ENCODE measurements around the gene TBX2.
"Not testable (repeated sequence)": the region's sequence is repeated elsewhere in the genome, so short reads cannot be mapped to it uniquely, and the experiment has no call there.

The TBX2 gene

DNA sequence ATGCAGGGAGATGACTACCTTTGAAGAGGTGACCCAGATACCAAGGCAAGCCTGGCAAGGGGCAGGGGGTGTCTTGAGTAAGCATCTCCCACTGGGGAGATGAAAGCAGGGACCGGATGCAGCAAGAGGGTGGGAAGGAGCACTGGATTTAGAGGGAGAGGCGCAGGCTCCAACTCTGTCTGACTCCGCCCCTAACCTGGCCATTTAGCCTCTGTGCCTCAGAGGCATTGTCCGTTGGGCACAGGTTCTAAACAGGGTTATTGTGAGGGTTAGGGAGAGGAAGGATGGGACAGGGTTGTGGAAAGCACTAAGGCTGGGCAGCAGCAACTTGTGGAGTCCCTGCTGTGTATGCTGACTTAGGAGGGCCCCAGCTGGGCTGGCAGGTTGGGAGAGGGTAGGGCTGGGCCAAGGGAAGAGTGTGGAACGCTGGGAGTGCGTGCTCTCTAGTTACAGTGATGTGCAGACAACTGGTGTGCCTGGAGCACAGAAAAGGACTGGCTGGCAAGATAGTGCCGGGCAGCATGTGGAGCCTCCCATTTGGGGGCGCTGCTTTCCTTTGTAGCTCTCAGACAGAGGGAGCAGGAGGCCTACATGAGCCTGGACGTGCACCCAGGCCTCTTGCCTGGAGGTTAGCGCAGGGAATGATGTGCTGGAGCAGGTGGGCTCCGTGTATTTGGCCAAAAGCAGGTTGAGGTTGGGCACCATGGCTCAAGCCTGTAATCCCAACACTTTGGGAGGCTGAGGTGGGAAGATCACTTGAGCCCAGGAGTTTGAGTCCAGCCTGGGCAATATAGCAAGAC lies 26.2 kb downstream of the TBX2 start:
- no peaks in the 10 kb centered on the region for H3K9me3 ChIP-seq (ENCODE audit: control insufficient read depth in 2 of 2, low read length in 2 of 2)
- no peaks in the 10 kb centered on the region for H3K4me1 ChIP-seq (ENCODE audit: control insufficient read depth, insufficient read depth, low read length)
- H3K4me3 ChIP-seq (ENCODE audit: low read length in 2 of 2), result no peak overlapping the region
- no peak overlapping the region for H3K27ac ChIP-seq (ENCODE audit: low read length)
- no peaks in the 10 kb centered on the region for H3K36me3 ChIP-seq (ENCODE audit: control insufficient read depth in 2 of 2, insufficient read depth in 2 of 2, low read length in 2 of 2)
- peaks cover 19 to 27% of the 10 kb centered on the region in 2 donors for H3K27me3 ChIP-seq (ENCODE audit: control insufficient read depth in 1 of 2, insufficient read depth in 2 of 2, low read length in 2 of 2)
- no peak overlapping the region for H3K9ac ChIP-seq (ENCODE audit: low read length in 2 of 2)

DNA sequence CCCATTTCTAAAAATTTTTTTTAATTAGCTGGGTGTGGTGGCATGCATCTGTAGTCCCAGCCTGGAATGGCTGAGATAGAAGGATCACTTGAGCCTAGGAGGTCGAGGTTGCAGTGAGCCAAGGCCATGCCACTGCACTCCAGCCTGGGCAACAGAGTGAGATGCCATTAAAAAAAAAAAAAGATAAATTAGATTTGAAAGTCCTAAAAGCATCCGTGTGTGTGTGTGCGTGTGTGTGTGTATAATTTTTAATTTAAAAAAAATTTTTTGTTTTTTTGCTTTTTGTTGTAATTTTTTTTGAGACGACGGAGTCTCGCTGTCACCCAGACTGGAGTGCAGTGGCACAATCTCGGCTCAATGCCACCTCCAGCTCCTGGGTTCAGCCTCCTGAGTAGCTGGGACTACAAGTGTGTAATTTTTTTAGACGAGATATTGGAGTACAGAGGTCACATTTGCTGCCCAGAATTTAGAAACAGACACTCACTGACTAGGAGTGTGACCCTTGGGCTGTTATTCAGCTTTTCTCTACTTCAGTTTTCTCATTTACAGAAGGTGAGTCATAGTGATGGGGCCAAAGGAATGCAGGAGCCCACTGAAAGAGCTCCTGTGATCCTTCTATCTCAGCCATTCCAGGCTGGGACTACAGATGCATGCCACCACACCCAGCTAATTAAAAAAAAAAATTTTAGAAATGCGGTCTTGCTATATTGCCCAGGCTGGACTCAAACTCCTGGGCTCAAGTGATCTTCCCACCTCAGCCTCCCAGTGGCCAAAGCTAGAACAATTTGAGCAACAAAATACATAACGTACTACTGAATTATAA lies 27.1 kb downstream of the TBX2 start:
- Histone ChIP-seq H3K36me3 (ENCODE audit: control insufficient read depth in 2 of 2, insufficient read depth in 2 of 2, low read length in 2 of 2) (no peaks in the 10 kb centered on the region), H3K4me3 (ENCODE audit: low read length in 2 of 2) (no peak overlapping the region)

DNA sequence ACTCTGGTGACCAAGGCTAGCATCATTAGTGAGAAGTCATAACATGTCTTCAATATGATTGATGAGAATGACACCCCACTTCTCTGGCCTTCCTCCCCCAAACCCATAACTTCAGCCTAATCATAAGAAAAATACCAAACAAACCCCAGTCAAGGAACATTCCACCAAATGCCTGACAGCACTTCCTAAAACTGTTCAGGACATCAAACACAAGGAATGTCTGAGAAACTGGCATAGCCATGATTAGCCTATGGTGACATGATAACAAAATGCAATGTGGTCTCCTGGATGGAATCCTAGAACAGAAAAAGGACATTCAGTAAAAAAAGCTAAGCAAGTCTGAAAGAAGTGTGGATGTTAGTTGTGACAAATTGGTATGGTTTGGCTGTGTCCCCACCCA lies 27.9 kb downstream of the TBX2 start:
- H3K9ac ChIP-seq (ENCODE audit: low read length in 2 of 2), result no peak overlapping the region
- H3K9me3 ChIP-seq (ENCODE audit: control insufficient read depth in 2 of 2, low read length in 2 of 2), result no peaks in the 10 kb centered on the region
- no peak overlapping the region for H3K4me3 ChIP-seq (ENCODE audit: low read length in 2 of 2)
- H3K36me3 ChIP-seq (ENCODE audit: control insufficient read depth in 2 of 2, insufficient read depth in 2 of 2, low read length in 2 of 2), result no peaks in the 10 kb centered on the region
- no peaks in the 10 kb centered on the region for H3K4me1 ChIP-seq (ENCODE audit: control insufficient read depth, insufficient read depth, low read length)
- H3K27me3 ChIP-seq (ENCODE audit: control insufficient read depth in 1 of 2, insufficient read depth in 2 of 2, low read length in 2 of 2), result peaks cover 13 to 21% of the 10 kb centered on the region in 2 donors
- no peak overlapping the region for H3K27ac ChIP-seq (ENCODE audit: low read length)

More for the DNA sequence above, 27.1 kb downstream of the TBX2 start:
- Histone ChIP-seq H3K4me1 (ENCODE audit: control insufficient read depth, insufficient read depth, low read length) (no peaks in the 10 kb centered on the region), H3K9ac (ENCODE audit: low read length in 2 of 2) (no peak overlapping the region), H3K27me3 (ENCODE audit: control insufficient read depth in 1 of 2, insufficient read depth in 2 of 2, low read length in 2 of 2) (peaks cover 13 to 23% of the 10 kb centered on the region in 2 donors), H3K9me3 (ENCODE audit: control insufficient read depth in 2 of 2, low read length in 2 of 2) (no peaks in the 10 kb centered on the region), H3K27ac (ENCODE audit: low read length) (no peak overlapping the region)

DNA sequence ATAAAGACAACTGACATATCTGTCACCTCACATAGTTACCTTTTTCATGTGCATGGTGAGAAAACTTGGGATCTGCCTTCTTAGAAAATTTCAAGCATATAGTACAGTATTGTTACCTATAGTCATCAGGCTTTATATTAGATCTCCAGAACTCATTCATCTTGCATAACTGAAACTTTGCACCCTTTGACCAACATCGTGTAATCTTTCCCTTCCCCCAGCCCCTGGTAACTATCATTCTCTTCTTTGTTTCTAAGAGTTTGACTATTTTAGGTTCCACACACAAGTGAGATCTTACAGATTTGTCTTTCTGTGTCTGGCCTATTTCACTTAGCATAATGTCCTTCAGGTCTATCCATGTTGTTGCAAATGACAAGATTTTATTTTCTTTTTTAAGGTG lies 29.6 kb downstream of the TBX2 start:
- Histone ChIP-seq H3K27ac (ENCODE audit: low read length) (no peak overlapping the region), H3K9me3 (ENCODE audit: control insufficient read depth in 2 of 2, low read length in 2 of 2) (no peaks in the 10 kb centered on the region), H3K27me3 (ENCODE audit: control insufficient read depth in 1 of 2, insufficient read depth in 2 of 2, low read length in 2 of 2) (peaks cover 10 to 12% of the 10 kb centered on the region in 2 donors), H3K9ac (ENCODE audit: low read length in 2 of 2) (no peak overlapping the region), H3K4me3 (ENCODE audit: low read length in 2 of 2) (no peak overlapping the region), H3K36me3 (ENCODE audit: control insufficient read depth in 2 of 2, insufficient read depth in 2 of 2, low read length in 2 of 2) (no peaks in the 10 kb centered on the region), H3K4me1 (ENCODE audit: control insufficient read depth, insufficient read depth, low read length) (no peaks in the 10 kb centered on the region)

DNA sequence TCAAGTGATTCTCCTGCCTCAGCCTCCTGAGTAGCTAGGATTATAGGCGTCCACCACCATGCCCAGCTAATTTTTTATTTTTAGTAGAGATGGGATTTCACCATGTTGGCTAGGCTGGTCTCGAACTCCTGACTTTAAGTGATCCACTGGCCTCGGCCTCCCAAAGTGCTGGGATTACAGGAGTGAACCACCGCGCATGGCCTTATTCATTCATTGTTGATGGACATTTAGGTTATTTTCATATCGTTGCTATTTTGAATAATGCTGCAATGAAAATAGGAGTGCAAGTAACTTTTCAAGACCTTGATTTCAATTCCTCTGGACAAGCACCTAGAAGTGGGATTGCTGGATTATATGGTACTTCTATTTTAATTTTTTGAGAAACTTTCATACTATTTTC lies 30.2 kb downstream of the TBX2 start:
- H3K27ac ChIP-seq (ENCODE audit: low read length); H3K9ac ChIP-seq (ENCODE audit: low read length in 2 of 2); H3K4me1 ChIP-seq (ENCODE audit: control insufficient read depth, insufficient read depth, low read length); H3K36me3 ChIP-seq (ENCODE audit: control insufficient read depth in 2 of 2, insufficient read depth in 2 of 2, low read length in 2 of 2); H3K9me3 ChIP-seq (ENCODE audit: control insufficient read depth in 2 of 2, low read length in 2 of 2); H3K27me3 ChIP-seq (ENCODE audit: control insufficient read depth in 1 of 2, insufficient read depth in 2 of 2, low read length in 2 of 2); H3K4me3 ChIP-seq (ENCODE audit: low read length in 2 of 2): not testable (repeated sequence)

DNA sequence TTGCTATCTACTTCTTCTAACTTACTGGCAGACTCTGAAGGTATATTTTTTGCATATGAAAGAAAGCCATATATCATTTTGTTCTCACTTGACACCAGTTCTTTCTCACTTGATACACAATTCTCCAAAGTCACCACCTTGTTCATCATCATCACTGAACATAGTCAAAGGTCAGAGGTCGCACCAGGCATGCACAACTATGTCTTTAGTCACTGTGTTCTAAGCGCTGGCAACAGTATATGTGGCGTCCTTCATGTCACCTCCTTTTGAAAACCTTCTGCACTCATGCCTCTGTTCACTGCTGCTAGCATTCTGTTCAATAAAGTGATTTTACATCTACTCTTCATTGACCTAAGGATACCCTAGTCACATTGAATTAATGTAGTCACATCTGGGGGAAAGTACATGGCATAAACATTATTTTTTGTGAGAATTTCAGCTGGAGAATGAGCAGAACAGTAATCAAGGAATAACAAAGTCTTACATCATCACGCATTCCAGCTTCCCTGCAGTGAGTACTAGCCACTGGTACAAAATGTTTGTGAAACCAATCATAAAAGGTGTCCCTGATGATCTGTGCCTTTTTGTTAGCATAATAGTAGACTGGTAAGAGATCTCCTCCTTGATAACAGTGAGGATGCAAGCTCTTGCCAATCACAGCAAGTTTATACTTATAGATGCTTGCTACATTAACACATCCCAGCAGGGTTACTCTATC lies 32.1 kb downstream of the TBX2 start:
- Histone ChIP-seq H3K27me3 (ENCODE audit: control insufficient read depth in 1 of 2, insufficient read depth in 2 of 2, low read length in 2 of 2) (peaks cover 0 to 4% of the 10 kb centered on the region in 2 donors), H3K9me3 (ENCODE audit: control insufficient read depth in 2 of 2, low read length in 2 of 2) (peaks cover 0 to 3% of the 10 kb centered on the region in 2 donors), H3K36me3 (ENCODE audit: control insufficient read depth in 2 of 2, insufficient read depth in 2 of 2, low read length in 2 of 2) (no peaks in the 10 kb centered on the region), H3K4me1 (ENCODE audit: control insufficient read depth, insufficient read depth, low read length) (no peaks in the 10 kb centered on the region), H3K27ac (ENCODE audit: low read length) (no peak overlapping the region), H3K4me3 (ENCODE audit: low read length in 2 of 2) (no peak overlapping the region), H3K9ac (ENCODE audit: low read length in 2 of 2) (no peak overlapping the region)

DNA sequence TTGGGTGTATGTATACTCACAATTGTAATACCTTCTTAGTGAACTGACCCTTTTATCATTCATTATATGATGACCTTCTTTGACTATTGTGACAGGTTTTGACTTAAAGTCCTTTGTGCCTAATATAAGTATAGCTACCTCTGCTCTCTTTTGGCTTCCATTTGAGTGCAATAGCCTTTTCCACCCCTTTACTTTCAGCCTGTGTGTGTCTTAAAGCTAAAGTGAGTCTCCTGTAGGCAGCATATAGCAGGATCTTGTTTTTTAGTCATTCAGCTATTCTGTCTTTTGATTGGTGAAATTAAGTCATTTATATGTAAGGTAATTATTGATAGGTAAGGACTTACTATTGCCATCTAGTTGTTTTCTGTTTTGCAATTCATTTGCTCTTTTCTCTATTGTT lies 36.6 kb downstream of the TBX2 start:
- Histone ChIP-seq H3K27me3 (ENCODE audit: control insufficient read depth in 1 of 2, insufficient read depth in 2 of 2, low read length in 2 of 2) (peaks cover 2 to 7% of the 10 kb centered on the region in 2 donors), H3K4me3 (ENCODE audit: low read length in 2 of 2) (no peak overlapping the region), H3K9ac (ENCODE audit: low read length in 2 of 2) (no peak overlapping the region), H3K27ac (ENCODE audit: low read length) (no peak overlapping the region), H3K36me3 (ENCODE audit: control insufficient read depth in 2 of 2, insufficient read depth in 2 of 2, low read length in 2 of 2) (no peaks in the 10 kb centered on the region), H3K9me3 (ENCODE audit: control insufficient read depth in 2 of 2, low read length in 2 of 2) (peaks cover 6 to 10% of the 10 kb centered on the region in 2 donors), H3K4me1 (ENCODE audit: control insufficient read depth, insufficient read depth, low read length) (no peaks in the 10 kb centered on the region)

DNA sequence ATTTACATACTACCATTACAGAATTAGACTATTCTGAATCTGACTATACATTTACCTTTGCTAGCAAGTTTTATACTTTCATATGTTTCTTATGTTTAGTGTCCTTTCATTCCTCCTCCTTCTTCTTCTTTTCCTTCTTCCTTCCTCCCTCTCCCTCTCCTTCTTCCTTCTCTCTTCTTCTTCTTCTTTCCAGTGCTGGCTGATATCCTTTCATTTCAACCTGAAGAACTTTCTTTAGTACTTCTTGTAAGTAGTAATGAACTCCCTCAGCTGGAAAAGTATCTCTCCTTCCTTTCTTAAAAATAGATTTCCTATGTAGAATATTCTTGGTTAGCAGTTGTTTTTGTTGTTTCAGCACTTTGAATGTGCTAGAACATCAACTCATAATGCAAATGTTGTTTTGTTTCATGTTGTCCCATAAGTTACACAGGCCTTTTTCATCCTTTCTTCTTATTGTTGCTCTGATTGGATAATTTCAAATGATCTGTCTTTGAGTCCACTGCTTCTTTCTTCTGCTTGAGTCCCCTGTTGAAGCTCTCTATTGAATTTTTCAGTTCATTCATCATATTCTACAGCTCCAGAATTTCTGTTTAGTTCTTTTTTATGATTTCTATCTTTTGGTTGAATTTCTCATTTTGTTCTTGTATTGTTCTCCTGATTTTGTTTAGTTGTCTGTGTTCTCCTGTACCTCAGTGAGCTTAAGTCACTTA lies 37.5 kb downstream of the TBX2 start:
- Histone ChIP-seq H3K4me1 (ENCODE audit: control insufficient read depth, insufficient read depth, low read length) (no peaks in the 10 kb centered on the region), H3K36me3 (ENCODE audit: control insufficient read depth in 2 of 2, insufficient read depth in 2 of 2, low read length in 2 of 2) (no peaks in the 10 kb centered on the region), H3K27me3 (ENCODE audit: control insufficient read depth in 1 of 2, insufficient read depth in 2 of 2, low read length in 2 of 2) (peaks cover 3 to 7% of the 10 kb centered on the region in 2 donors), H3K9me3 (ENCODE audit: control insufficient read depth in 2 of 2, low read length in 2 of 2) (peaks cover 6 to 10% of the 10 kb centered on the region in 2 donors), H3K4me3 (ENCODE audit: low read length in 2 of 2) (no peak overlapping the region), H3K9ac (ENCODE audit: low read length in 2 of 2) (no peak overlapping the region), H3K27ac (ENCODE audit: low read length) (no peak overlapping the region)

DNA sequence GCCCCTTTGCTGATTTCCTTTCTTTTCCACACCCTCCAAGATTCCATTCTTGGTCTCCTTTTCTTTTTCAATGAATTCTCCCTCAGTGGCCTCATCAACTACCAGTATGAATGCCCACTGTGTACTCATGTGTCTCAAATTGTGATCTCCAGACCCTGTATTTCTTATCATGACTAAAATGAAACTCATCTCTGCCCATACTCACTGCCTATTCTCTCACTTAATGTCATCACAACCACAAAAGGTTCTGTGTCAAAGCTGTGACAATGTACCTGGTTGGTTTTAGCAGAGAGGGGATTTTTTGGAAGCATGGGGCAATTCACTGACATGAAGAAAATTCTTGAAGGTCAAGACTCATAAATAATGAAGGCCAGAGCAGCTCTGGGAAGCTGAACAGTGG lies 41.1 kb downstream of the TBX2 start:
- H3K27ac ChIP-seq (ENCODE audit: low read length), result no peak overlapping the region
- no peak overlapping the region for H3K4me3 ChIP-seq (ENCODE audit: low read length in 2 of 2)
- no peaks in the 10 kb centered on the region for H3K4me1 ChIP-seq (ENCODE audit: control insufficient read depth, insufficient read depth, low read length)
- H3K27me3 ChIP-seq (ENCODE audit: control insufficient read depth in 1 of 2, insufficient read depth in 2 of 2, low read length in 2 of 2), result peaks cover 9 to 14% of the 10 kb centered on the region in 2 donors
- peaks cover 6 to 10% of the 10 kb centered on the region in 2 donors for H3K9me3 ChIP-seq (ENCODE audit: control insufficient read depth in 2 of 2, low read length in 2 of 2)
- no peaks in the 10 kb centered on the region for H3K36me3 ChIP-seq (ENCODE audit: control insufficient read depth in 2 of 2, insufficient read depth in 2 of 2, low read length in 2 of 2)
- no peak overlapping the region for H3K9ac ChIP-seq (ENCODE audit: low read length in 2 of 2)

DNA sequence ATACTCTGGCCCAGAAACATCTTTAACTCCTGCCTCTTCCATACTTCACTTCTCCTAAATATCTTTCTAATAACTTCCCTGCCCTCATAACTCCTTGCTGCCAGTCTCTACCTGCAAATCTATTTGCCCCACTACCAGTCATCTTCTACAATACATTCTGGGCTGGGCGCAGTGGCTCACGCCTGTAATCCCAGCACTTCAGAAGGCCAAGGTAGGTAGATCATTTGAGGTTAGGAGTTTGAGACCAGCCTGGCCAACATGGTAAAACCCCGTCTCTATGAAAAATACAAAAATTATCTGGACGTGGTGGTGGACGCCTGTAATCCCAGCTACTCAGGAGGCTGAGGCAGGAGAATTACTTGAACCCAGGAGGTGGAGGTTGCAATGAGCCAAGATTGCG lies 41.9 kb downstream of the TBX2 start:
- H3K27me3 ChIP-seq (ENCODE audit: control insufficient read depth in 1 of 2, insufficient read depth in 2 of 2, low read length in 2 of 2), result peaks cover 9 to 14% of the 10 kb centered on the region in 2 donors
- not testable (repeated sequence) for H3K9ac ChIP-seq (ENCODE audit: low read length in 2 of 2); H3K36me3 ChIP-seq (ENCODE audit: control insufficient read depth in 2 of 2, insufficient read depth in 2 of 2, low read length in 2 of 2); H3K27ac ChIP-seq (ENCODE audit: low read length); H3K4me1 ChIP-seq (ENCODE audit: control insufficient read depth, insufficient read depth, low read length); H3K9me3 ChIP-seq (ENCODE audit: control insufficient read depth in 2 of 2, low read length in 2 of 2); H3K4me3 ChIP-seq (ENCODE audit: low read length in 2 of 2)

Measured in stomach smooth muscle (tissue), 2 donors.